ENCODE results near the gene SH2D1A.

GRCh38 chrX:124373348-124373747 is 27.0 kb downstream of the SH2D1A start:
- no peak for TF ChIP-seq CTCF (optimal IDR thresholded peaks at IDR 0.05 in 1 of 3, IDR thresholded peaks at IDR 0.05 in 1 of 3, conservative IDR thresholded peaks at IDR 0.05 in 1 of 3; ENCODE audit: extremely low read depth in 1 of 3, insufficient read depth in 2 of 3, low read length in 3 of 3)
- TF ChIP-seq EZH2 (IDR thresholded peaks at IDR 0.05; ENCODE audit: low read length): no peak
